GM12878 (cell line): ENCODE data around the gene MSH2. TPM values are rescaled to one million over a fixed set of nuclear protein-coding genes. Genes with fewer than 3 reads are reported as not detected.

Experiments used
- ATAC-seq: fragments of 200-7000 bp; cut with Tn5 transposase; 3 replicates; pipeline ENCODE4 v1.9.1; 2020; ENCODE audit warnings: mild to moderate bottlenecking, moderate library complexity
- BruUV-seq: library from RNA; stranded (reverse); fragments of 400-500 nt; replicated peaks from 2 replicates; lab custom pipeline; 2021; lab: Mats Ljungman, UMichigan
- CTCF ChIA-PET: fragments of 300-600 bp; sonication (Branson Sonifier 250); formaldehyde crosslinking; extraction: SDS; loops from one replicate; lab custom pipeline; 2021; ENCODE audit warnings: inconsistent platforms; lab: Yijun Ruan, JAX
- POLR2A ChIA-PET: fragments of 350-600 bp; formaldehyde crosslinking; extraction: SDS; loops from one replicate; lab custom pipeline; 2021; ENCODE audit warnings: inconsistent platforms; lab: Charles Lee
- RAD21 ChIA-PET: fragments of 300-600 bp; sonication (Branson Sonifier 250); formaldehyde crosslinking; loops from one replicate; lab custom pipeline; 2023; ENCODE audit warnings: antibody characterized with exemption; ENCODE audit not compliant: unreplicated experiment; lab: Charles Lee
- SMC1A ChIA-PET: fragments of 300-600 bp; sonication (Branson Sonifier 250); formaldehyde crosslinking; loops from one replicate; lab custom pipeline; 2023; ENCODE audit not compliant: unreplicated experiment, uncharacterized antibody; lab: Charles Lee
- DNase-seq: peaks from one replicate; pipeline ENCODE4 v3.0.0-alpha.2; 2011; ENCODE audit warnings: low read depth, low spot score
- FAIRE-seq: peaks from 3 replicates; lab custom pipeline; 2011; peaks lifted over from hg19 to GRCh38; lab: Jason Lieb, UNC
- H2AFZ ChIP-seq: 2 replicates; pipeline ENCODE4 v1.6.0; 2011; ENCODE audit warnings: low read depth, low read length, control low read depth; ENCODE audit not compliant: control insufficient read depth
- H3K27ac ChIP-seq: 2 replicates; pipeline ENCODE4 v1.5.1; 2011; ENCODE audit warnings: control low read depth; ENCODE audit not compliant: control insufficient read depth, insufficient read depth
- H3K27me3 ChIP-seq, 2 experiments: replicated peaks in 1 of 2; 2 replicates each; pipeline versions ENCODE4 v1.6.0 to v1.6.1; 2011; ENCODE audit warnings: low read length in 1 of 2; ENCODE audit not compliant: control insufficient read depth in 2 of 2, insufficient read depth in 2 of 2
- H3K36me3 ChIP-seq, 2 experiments: 2 replicates each; pipeline ENCODE4 v1.5.1; 2011; ENCODE audit warnings: low read length in 1 of 2; ENCODE audit not compliant: control insufficient read depth in 2 of 2, insufficient read depth in 2 of 2
- H3K4me1 ChIP-seq: 2 replicates; pipeline ENCODE4 v1.6.1; 2011; ENCODE audit warnings: mild to moderate bottlenecking, low read length, moderate library complexity, mixed read lengths; ENCODE audit not compliant: control insufficient read depth, insufficient read depth
- H3K4me2 ChIP-seq: 2 replicates; pipeline ENCODE4 v1.6.0; 2011; ENCODE audit warnings: control low read depth; ENCODE audit not compliant: control insufficient read depth, insufficient read depth
- H3K4me3 ChIP-seq: fragments of 200-600 bp; sonication (generic); 2 replicates; pipeline ENCODE4 v1.5.1; 2016
- H3K79me2 ChIP-seq: 2 replicates; pipeline ENCODE4 v1.6.0; 2011; ENCODE audit warnings: low read length; ENCODE audit not compliant: control insufficient read depth, insufficient read depth
- H3K9ac ChIP-seq: 2 replicates; pipeline ENCODE4 v1.8.0; 2011; ENCODE audit warnings: low read length, control low read depth, mixed read lengths; ENCODE audit not compliant: control insufficient read depth, insufficient read depth
- H3K9me3 ChIP-seq: replicated peaks from 3 replicates; pipeline ENCODE4 v1.5.1; 2011; ENCODE audit warnings: mild to moderate bottlenecking, low read length; ENCODE audit not compliant: control insufficient read depth, insufficient read depth
- H4K20me1 ChIP-seq: 2 replicates; pipeline ENCODE4 v1.6.0; 2011; ENCODE audit not compliant: control insufficient read depth, insufficient read depth
- BHLHE40 ChIP-seq, 2 experiments: fragments of 450-650 bp in 1 of 2; IDR thresholded peaks; 2 replicates each; pipeline ENCODE4 v1.6.1; 2011 to 2017; ENCODE audit warnings: low read depth in 2 of 2, borderline replicate concordance in 1 of 2, improper control_type of control experiment in 1 of 2, low read length in 1 of 2, mild to moderate bottlenecking in 1 of 2
- CTCF ChIP-seq, 3 experiments: IDR thresholded peaks in 2 of 3; conservative IDR thresholded peaks in 1 of 3; 2 replicates each; pipeline ENCODE4 v1.5.1; 2011; ENCODE audit warnings: low read depth in 3 of 3, low read length in 3 of 3, mild to moderate bottlenecking in 3 of 3, control low read depth in 2 of 3, moderate library complexity in 2 of 3, inconsistent platforms in 1 of 3, mixed read lengths in 1 of 3; ENCODE audit not compliant: control insufficient read depth in 2 of 3, insufficient read depth in 1 of 3; ENCODE audit errors: extremely low read depth in 1 of 3
- STAT1 ChIP-seq: fragments of 450-650 bp; conservative IDR thresholded peaks from 2 replicates; pipeline ENCODE4 v1.6.1; 2014; ENCODE audit warnings: antibody characterized with exemption, mild to moderate bottlenecking
- TBL1XR1 ChIP-seq: IDR thresholded peaks from 2 replicates; pipeline ENCODE4 v1.6.1; 2012; ENCODE audit warnings: low read depth, low read length, improper control_type of control experiment
- WGBS: methylation state at CpG from one replicate; pipeline ENCODE4 v1.1.6; 2016; ENCODE audit warnings: low lambda C conversion rate; ENCODE audit not compliant: insufficient replicate concordance, insufficient coverage; ENCODE audit errors: missing lambda C conversion rate; 5-methylcytosine and 5-hydroxymethylcytosine counted together
- in situ Hi-C: fragments of 300-500 bp; cut with MboI; formaldehyde crosslinking; loops from 9 replicates; pipeline ENCODE4 v1.14.3; 2018; ENCODE audit warnings: mixed read lengths
- intact Hi-C: fragments of 100-400 bp; cut with micrococcal nuclease; formaldehyde crosslinking; loops from one replicate; pipeline ENCODE4 v1.14.2; 2022; ENCODE audit not compliant: unreplicated experiment
- polyA plus RNA-seq, 11 experiments: library from polyadenylated mRNA; depleted of rRNA in 4 of 11; unstranded in 6 of 11; stranded (reverse) in 5 of 11; fragments of >200 nt; fragmentation: Nextera tagmentation in 4 of 11; fragmentation: Illumina TruSeq in 1 of 11; extraction: Ambion mirVana in 4 of 11; extraction: Trizol in 1 of 11; gene quantifications; 1 replicate in 1 of 11; 2 replicates in 10 of 11; pipeline versions ENCODE4 v1.2.1 to v1.2.3, GENCODE V29; 2011 to 2016; ENCODE audit warnings: inconsistent platforms in 2 of 11, missing spikeins in 2 of 11, low read depth in 1 of 11
- total RNA-seq, 4 experiments: library from RNA; depleted of rRNA in 3 of 4; stranded (reverse); fragments of >200 nt in 3 of 4; fragmentation: Illumina TruSeq in 1 of 4; extraction: Trizol in 1 of 4; gene quantifications; 2 replicates each; pipeline versions ENCODE4 v1.2.1 to v1.2.3, GENCODE V29; 2013 to 2021

MSH2 gene
- total and polyA plus RNA-seq, 10 of the 15 experiments (the other 5 are each of a cell fraction or from before 2014, with no cell fraction given) = 24.3 to 94.4 (median 55.5) TPM

- intact Hi-C loops = no loop called here
- Histone ChIP-seq H2AFZ (no peak overlapping the region), H3K4me2 (no peak overlapping the region), H3K36me3 (peaks cover 2 to 3% of the 10 kb centered on the region in 2 experiments; a peak in 3 of 4 replicates), H3K79me2 (no peaks in the 10 kb centered on the region), H3K9ac (no peak overlapping the region), H3K4me3 (no peak overlapping the region), H3K27me3 (no peaks in the 10 kb centered on the region), H3K27ac (no peak overlapping the region), H3K9me3 (no peaks in the 10 kb centered on the region), H3K4me1 (no peaks in the 10 kb centered on the region), H4K20me1 (no peaks in the 10 kb centered on the region)
- no peak for FAIRE-seq
- 95% methylated on average over 2 of the region's 2 CpGs for WGBS
- no peak for DNase-seq
- ChIA-PET CTCF (interaction anchor here (0.7 to 1.6 kb wide), 3 partner anchors 15 to 88 kb away, joined by 3 to 6 read pairs (median 4); no protein-coding TSS in a partner anchor), SMC1A (interaction anchor here (0.6 to 1.3 kb wide), 3 partner anchors 15 to 144 kb away, joined by 3 to 5 read pairs (median 4); no protein-coding TSS in a partner anchor), RAD21 (no interaction called here), POLR2A (interaction anchor here (0.7 to 0.9 kb wide), 2 partner anchors 16 to 87 kb away, joined by 4 read pairs; no protein-coding TSS in a partner anchor)
- no TSS peak for BruUV-seq
- no peak for ATAC-seq
- in situ Hi-C loops = no loop called here
- TF ChIP-seq TBL1XR1 (no peak), CTCF (IDR thresholded peaks at IDR 0.05 in 2 of 3, conservative IDR thresholded peaks at IDR 0.05 in 1 of 3; ENCODE audit: control insufficient read depth in 2 of 3, extremely low read depth in 1 of 3, insufficient read depth in 1 of 3, low read depth in 3 of 3, low read length in 3 of 3) (no peak), STAT1 (no peak), BHLHE40 (IDR thresholded peaks at IDR 0.05; ENCODE audit: borderline replicate concordance in 1 of 2, low read depth in 2 of 2, low read length in 1 of 2) (no peak)
Observed at GRCh38 chr2:47422560-47422959, 19.6 kb downstream of the MSH2 start.
